Liver (tissue), 9 donors: Measurements from ENCODE around the gene TTC33. TPM values are rescaled to one million over a fixed set of nuclear protein-coding genes. Genes with fewer than 3 reads are reported as not detected.

Experiments
- DNase-seq: peaks from one replicate; pipeline ENCODE4 v3.0.0-alpha.2; 2017; ENCODE audit warnings: low spot score
- H3K27ac ChIP-seq, 2 donors: one replicate each; pipeline ENCODE4 v1.7.0; 2013; ENCODE audit warnings: inconsistent platforms in 2 of 2, low read length in 2 of 2, control low read depth in 1 of 2, low read depth in 1 of 2, mild to moderate bottlenecking in 1 of 2
- H3K27me3 ChIP-seq, 4 donors: one replicate each; pipeline versions ENCODE4 v1.6.1 to v1.7.0; 2013; ENCODE audit warnings: low read length in 3 of 4, inconsistent platforms in 1 of 4, mild to moderate bottlenecking in 1 of 4, moderate library complexity in 1 of 4; ENCODE audit not compliant: control insufficient read depth in 4 of 4, insufficient read depth in 4 of 4
- H3K36me3 ChIP-seq, 4 donors: one replicate each; pipeline versions ENCODE4 v1.6.1 to v1.7.0; 2013; ENCODE audit warnings: low read length in 3 of 4, mild to moderate bottlenecking in 3 of 4, low read depth in 1 of 4, moderate library complexity in 1 of 4; ENCODE audit not compliant: control insufficient read depth in 4 of 4, insufficient read depth in 3 of 4
- H3K4me1 ChIP-seq, 4 donors: one replicate each; pipeline versions ENCODE4 v1.6.1 to v1.7.0; 2013; ENCODE audit warnings: low read length in 3 of 4, mild to moderate bottlenecking in 3 of 4, moderate library complexity in 1 of 4; ENCODE audit not compliant: control insufficient read depth in 4 of 4, insufficient read depth in 4 of 4
- H3K4me3 ChIP-seq, 3 donors: one replicate each; pipeline versions ENCODE4 v1.6.1 to v1.7.0; 2013; ENCODE audit warnings: low read length in 3 of 3, control low read depth in 1 of 3, low read depth in 1 of 3, mild to moderate bottlenecking in 1 of 3
- H3K9ac ChIP-seq, 2 donors: one replicate each; pipeline ENCODE4 v1.7.0; 2013; ENCODE audit warnings: low read length in 2 of 2, mild to moderate bottlenecking in 2 of 2, moderate library complexity in 2 of 2, control low read depth in 1 of 2, low read depth in 1 of 2
- H3K9me3 ChIP-seq, 4 donors: one replicate each; pipeline versions ENCODE4 v1.6.1 to v1.7.0; 2013; ENCODE audit warnings: low read length in 3 of 4; ENCODE audit not compliant: control insufficient read depth in 4 of 4
- ATF3 ChIP-seq: IDR thresholded peaks from 2 replicates; pipeline ENCODE4 v1.6.1; 2016; ENCODE audit warnings: antibody characterized with exemption
- EGR1 ChIP-seq, 2 donors: IDR thresholded peaks; 2 replicates each; pipeline ENCODE4 v1.6.1; 2016 to 2018; ENCODE audit warnings: antibody characterized with exemption in 2 of 2, low read depth in 2 of 2
- FOXA1 ChIP-seq: IDR thresholded peaks from 2 replicates; pipeline ENCODE4 v1.6.1; 2016; ENCODE audit warnings: antibody characterized with exemption
- FOXA2 ChIP-seq: IDR thresholded peaks from 2 replicates; pipeline ENCODE4 v1.6.1; 2016; ENCODE audit warnings: antibody characterized with exemption
- GABPA ChIP-seq, 2 donors: IDR thresholded peaks in 1 of 2; conservative IDR thresholded peaks in 1 of 2; 2 replicates each; pipeline ENCODE4 v1.6.1; 2016; ENCODE audit warnings: antibody characterized with exemption in 2 of 2, mild to moderate bottlenecking in 1 of 2, moderate library complexity in 1 of 2
- HNF4A ChIP-seq, 2 donors: conservative IDR thresholded peaks; 2 replicates each; pipeline ENCODE4 v1.6.1; 2016; ENCODE audit warnings: antibody characterized with exemption in 2 of 2, mild to moderate bottlenecking in 2 of 2
- HNF4G ChIP-seq: IDR thresholded peaks from 2 replicates; pipeline ENCODE4 v1.6.1; 2016; ENCODE audit warnings: antibody characterized with exemption
- JUND ChIP-seq, 2 donors: IDR thresholded peaks; 2 replicates each; pipeline ENCODE4 v1.6.1; 2016; ENCODE audit warnings: antibody characterized with exemption in 2 of 2
- MAX ChIP-seq: IDR thresholded peaks from 2 replicates; pipeline ENCODE4 v1.6.1; 2016; ENCODE audit warnings: antibody characterized with exemption
- NR2F2 ChIP-seq: IDR thresholded peaks from 2 replicates; pipeline ENCODE4 v1.6.1; 2016; ENCODE audit warnings: antibody characterized with exemption
- RAD21 ChIP-seq, 2 donors: IDR thresholded peaks; 2 replicates each; pipeline ENCODE4 v1.6.1; 2016; ENCODE audit warnings: antibody characterized with exemption in 2 of 2, mild to moderate bottlenecking in 2 of 2
- REST ChIP-seq: IDR thresholded peaks from 2 replicates; pipeline ENCODE4 v1.6.1; 2016; ENCODE audit warnings: antibody characterized with exemption, mild to moderate bottlenecking
- RXRA ChIP-seq, 2 donors: IDR thresholded peaks; 2 replicates each; pipeline ENCODE4 v1.6.1; 2017 to 2018; ENCODE audit warnings: antibody characterized with exemption in 2 of 2, mild to moderate bottlenecking in 1 of 2
- TAF1 ChIP-seq: conservative IDR thresholded peaks from 2 replicates; pipeline ENCODE4 v1.6.1; 2016; ENCODE audit warnings: antibody characterized with exemption, mild to moderate bottlenecking
- YY1 ChIP-seq: IDR thresholded peaks from 2 replicates; pipeline ENCODE4 v1.6.1; 2016; ENCODE audit warnings: antibody characterized with exemption, mild to moderate bottlenecking
- ZBTB33 ChIP-seq: IDR thresholded peaks from 2 replicates; pipeline ENCODE4 v1.6.1; 2016; ENCODE audit warnings: antibody characterized with exemption
- WGBS: extraction: QIAGEN DNeasy Blood & Tissue Kit; methylation state at CpG from one replicate; pipeline ENCODE4 v1.1.7; 2013; 5-methylcytosine and 5-hydroxymethylcytosine counted together
- polyA plus RNA-seq, 2 donors: library from polyadenylated mRNA; stranded (reverse) in 1 of 2; unstranded in 1 of 2; fragments of 200-250 nt in 1 of 2; fragments of >200 nt in 1 of 2; fragmentation: Nextera tagmentation in 1 of 2; extraction: Ambion mirVana in 1 of 2; gene quantifications; one replicate each; pipeline versions ENCODE4 v1.2.1 to v1.2.3, GENCODE V29; 2013 to 2015
- total RNA-seq, 2 donors: library from RNA; depleted of rRNA; stranded (reverse); fragments of >200 nt; gene quantifications; one replicate each; pipeline ENCODE4 v1.2.3, GENCODE V29; 2014
- donor health status: healthy.
- donor health status: healthy.
- donor health status: healthy.
- donor health status: healthy.
- donor health status: healthy.

TTC33 gene
- total and polyA plus RNA-seq, 4 donors, result 4.3 to 12.0 (median 7.6) TPM

GRCh38 chr5:40634154-40634553, 121.6 kb downstream of the TTC33 start:
- Histone ChIP-seq H3K9me3 (no peaks in the 10 kb centered on the region), H3K27ac (no peak overlapping the region), H3K27me3 (no peaks in the 10 kb centered on the region), H3K9ac (no peak overlapping the region), H3K4me1 (no peaks in the 10 kb centered on the region), H3K4me3 (no peak overlapping the region), H3K36me3 (no peaks in the 10 kb centered on the region)
- no peak for TF ChIP-seq RAD21 (IDR thresholded peaks at IDR 0.05)
- DNase-seq, result no peak
- 70% methylated on average over 3 of the region's 3 CpGs for WGBS

GRCh38 chr5:40631236-40631635, 124.5 kb downstream of the TTC33 start:
- H3K36me3 ChIP-seq, result no peaks in the 10 kb centered on the region
- H3K27ac ChIP-seq, result no peak overlapping the region
- H3K27me3 ChIP-seq, result no peaks in the 10 kb centered on the region
- H3K4me1 ChIP-seq, result no peaks in the 10 kb centered on the region
- DNase-seq, result no peak
- H3K4me3 ChIP-seq, result no peak overlapping the region
- 71% methylated on average over 7 of the region's 7 CpGs for WGBS
- no peaks in the 10 kb centered on the region for H3K9me3 ChIP-seq
- TF ChIP-seq FOXA1 (no peak), GABPA (IDR thresholded peaks at IDR 0.05 in 1 of 2, conservative IDR thresholded peaks at IDR 0.05 in 1 of 2) (no peak), RXRA (IDR thresholded peaks at IDR 0.05) (no peak), TAF1 (no peak), EGR1 (IDR thresholded peaks at IDR 0.05; ENCODE audit: low read depth in 2 of 2) (no peak), REST (no peak), NR2F2 (no peak), ZBTB33 (no peak), RAD21 (IDR thresholded peaks at IDR 0.05) (no peak), YY1 (no peak), HNF4G (no peak), ATF3 (no peak), JUND (IDR thresholded peaks at IDR 0.05) (no peak), FOXA2 (no peak), HNF4A (conservative IDR thresholded peaks at IDR 0.05) (no peak), MAX (no peak)
- H3K9ac ChIP-seq, result no peak overlapping the region
